RWPE1 (cell line): ENCODE measurements around the gene CFHR2.
"Not testable (repeated sequence)": the region's sequence is repeated elsewhere in the genome, so short reads cannot be mapped to it uniquely, and the experiment has no call there.

Experiments used
- CTCF ChIA-PET: fragments of 350-600 bp; sonication (Branson Sonifier 250); formaldehyde crosslinking; extraction: SDS; loops from one replicate; lab custom pipeline; 2021; lab: Yijun Ruan, JAX
- POLR2A ChIA-PET: fragments of 400-600 bp; formaldehyde crosslinking; extraction: SDS; loops from one replicate; lab custom pipeline; 2020; ENCODE audit warnings: antibody characterized with exemption; ENCODE audit not compliant: low non-redundant PET; lab: Yijun Ruan, JAX
- DNase-seq: peaks from one replicate; pipeline ENCODE4 v3.0.0; 2012; ENCODE audit warnings: low spot score
- H3K27ac ChIP-seq: fragments of 450-650 bp; 2 replicates; pipeline ENCODE4 v1.5.1; 2017
- TF ChIP-seq, protein P1 (sequence below): fragments of 450-650 bp; conservative IDR thresholded peaks from 2 replicates; pipeline ENCODE4 v1.5.1; 2017; ENCODE audit warnings: low read depth, mild to moderate bottlenecking

The CFHR2 gene

DNA sequence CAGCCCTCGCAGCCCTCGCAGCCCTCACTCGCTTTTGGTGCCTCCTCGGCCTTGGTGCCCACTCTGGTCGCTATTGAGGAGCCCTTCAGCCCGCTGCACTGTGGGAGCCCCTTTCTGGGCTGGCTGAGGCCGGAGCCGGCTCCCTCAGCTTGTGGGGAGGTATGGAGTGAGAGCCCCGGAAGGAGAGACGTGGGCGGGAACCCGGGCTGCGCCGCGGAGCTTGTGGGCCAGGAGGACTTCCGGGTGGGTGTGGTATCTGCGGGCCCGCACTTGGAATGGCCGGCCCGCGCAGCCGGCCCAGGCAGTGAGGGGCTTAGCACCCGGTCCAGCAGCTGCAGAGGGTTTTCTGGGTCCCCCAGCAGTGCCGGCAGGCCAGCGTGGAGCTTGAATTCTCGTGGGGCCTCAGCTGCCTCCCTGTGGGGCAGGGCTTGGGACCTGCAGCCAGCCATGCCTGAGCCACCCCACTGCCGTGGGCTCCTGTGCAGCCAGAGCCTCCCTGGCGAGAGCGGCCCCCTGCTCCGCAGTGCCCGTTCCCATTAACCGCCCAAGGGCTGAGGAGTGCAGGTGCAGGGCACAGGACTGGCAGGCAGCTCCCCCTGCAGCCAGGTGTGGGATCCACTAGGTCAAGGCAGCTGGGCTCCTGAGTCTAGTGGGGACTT lies 9.9 kb upstream of the CFHR2 start:
- ChIA-PET POLR2A (no interaction called here), CTCF (no interaction called here)
- no peak overlapping the region for H3K27ac ChIP-seq
- TF ChIP-seq, protein P1, sequence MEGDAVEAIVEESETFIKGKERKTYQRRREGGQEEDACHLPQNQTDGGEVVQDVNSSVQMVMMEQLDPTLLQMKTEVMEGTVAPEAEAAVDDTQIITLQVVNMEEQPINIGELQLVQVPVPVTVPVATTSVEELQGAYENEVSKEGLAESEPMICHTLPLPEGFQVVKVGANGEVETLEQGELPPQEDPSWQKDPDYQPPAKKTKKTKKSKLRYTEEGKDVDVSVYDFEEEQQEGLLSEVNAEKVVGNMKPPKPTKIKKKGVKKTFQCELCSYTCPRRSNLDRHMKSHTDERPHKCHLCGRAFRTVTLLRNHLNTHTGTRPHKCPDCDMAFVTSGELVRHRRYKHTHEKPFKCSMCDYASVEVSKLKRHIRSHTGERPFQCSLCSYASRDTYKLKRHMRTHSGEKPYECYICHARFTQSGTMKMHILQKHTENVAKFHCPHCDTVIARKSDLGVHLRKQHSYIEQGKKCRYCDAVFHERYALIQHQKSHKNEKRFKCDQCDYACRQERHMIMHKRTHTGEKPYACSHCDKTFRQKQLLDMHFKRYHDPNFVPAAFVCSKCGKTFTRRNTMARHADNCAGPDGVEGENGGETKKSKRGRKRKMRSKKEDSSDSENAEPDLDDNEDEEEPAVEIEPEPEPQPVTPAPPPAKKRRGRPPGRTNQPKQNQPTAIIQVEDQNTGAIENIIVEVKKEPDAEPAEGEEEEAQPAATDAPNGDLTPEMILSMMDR = no peak
- DNase-seq = no peak

DNA sequence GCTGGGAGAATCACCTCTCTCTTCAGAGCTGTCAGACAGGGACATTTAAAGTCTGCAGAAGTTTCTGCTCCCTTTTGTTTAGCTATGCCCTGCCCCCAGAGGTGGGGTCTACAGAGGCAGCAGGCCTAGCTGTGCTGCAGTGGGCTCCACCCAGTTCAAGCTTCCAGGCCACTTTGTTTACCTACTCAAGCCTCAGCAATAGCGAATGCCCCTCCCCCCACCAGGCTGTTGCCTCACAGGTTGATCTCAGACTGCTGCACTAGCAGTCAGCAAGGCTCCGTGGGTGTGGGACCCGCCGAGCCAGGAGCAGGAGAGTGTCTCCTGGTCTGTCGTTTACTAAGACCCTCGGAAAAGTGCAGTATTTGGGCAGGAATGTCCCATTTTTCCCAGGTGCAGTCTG lies 2.1 kb upstream of the CFHR2 start:
- CTCF ChIA-PET = interaction anchor here (0.6 kb wide), 1 partner anchor 1948 kb away, joined by 3 read pairs; no protein-coding TSS in a partner anchor
- POLR2A ChIA-PET = not testable (repeated sequence)

DNA sequence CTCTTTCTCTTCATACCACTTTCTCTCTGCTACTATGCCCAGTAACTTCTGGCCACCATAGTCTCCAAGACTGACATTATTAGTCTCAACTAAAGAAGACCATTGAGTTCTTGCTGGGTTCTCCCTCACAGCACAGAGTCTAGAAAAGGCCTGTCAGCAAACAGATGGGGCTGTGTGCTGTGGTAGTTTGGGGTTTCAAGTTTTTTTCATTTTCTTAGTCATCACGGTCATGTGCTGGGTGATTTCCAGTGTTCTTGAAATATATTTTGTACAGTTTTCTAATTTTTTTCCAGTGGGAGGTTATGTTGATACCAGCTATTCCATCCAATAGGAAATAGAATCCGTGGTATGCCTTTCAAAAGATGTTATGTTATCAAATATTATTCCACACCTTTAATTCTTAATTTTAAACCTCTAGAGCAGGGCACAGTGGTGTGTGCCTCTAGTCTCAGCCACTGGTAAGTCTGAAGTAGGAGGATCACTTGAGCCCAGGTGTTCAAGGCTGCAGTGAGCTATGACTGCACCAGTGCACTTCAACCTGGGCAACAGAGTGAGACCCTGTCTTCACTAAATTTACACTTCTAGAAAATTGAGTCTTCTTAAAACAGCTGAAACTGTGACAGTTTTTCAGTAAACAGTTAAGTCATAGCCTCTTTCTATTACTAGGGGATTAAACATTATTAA lies 8.3 kb downstream of the CFHR2 start:
- ChIA-PET CTCF (interaction anchor here (0.6 kb wide), 2 partner anchors 405 to 1527 kb away, joined by 3 to 5 read pairs; no protein-coding TSS in a partner anchor), POLR2A (no interaction called here)
- no peak overlapping the region for H3K27ac ChIP-seq
- no peak for DNase-seq
- TF ChIP-seq, protein P1 = no peak

More for the DNA sequence above, 2.1 kb upstream of the CFHR2 start:
- H3K27ac ChIP-seq, DNase-seq: not testable (repeated sequence)

DNA sequence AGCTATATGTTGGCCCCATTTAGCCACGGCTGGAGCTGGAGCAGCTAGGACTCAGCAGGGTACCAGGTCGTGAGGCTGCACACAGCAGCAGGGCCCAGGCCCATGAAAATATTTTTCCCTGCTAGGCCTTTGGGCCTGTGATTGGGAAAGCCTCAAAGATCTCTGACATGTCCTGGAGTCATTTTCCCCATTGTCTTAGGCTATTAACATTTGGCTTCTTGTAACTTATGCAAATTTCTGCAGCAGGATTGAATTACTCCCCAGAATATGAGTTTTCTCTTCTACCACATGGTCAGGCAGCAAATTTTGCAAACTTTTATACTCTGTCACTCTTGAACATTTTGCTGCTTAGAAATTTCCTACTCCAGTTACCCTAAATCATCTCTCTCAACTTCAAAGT lies 11.2 kb downstream of the CFHR2 start:
- H3K27ac ChIP-seq = no peak overlapping the region
- no peak for DNase-seq
- POLR2A ChIA-PET = no interaction called here
- CTCF ChIA-PET = interaction anchor here (0.5 kb wide), 1 partner anchor 791 kb away, joined by 4 read pairs; no protein-coding TSS in a partner anchor
- TF ChIP-seq, protein P1 = no peak

DNA sequence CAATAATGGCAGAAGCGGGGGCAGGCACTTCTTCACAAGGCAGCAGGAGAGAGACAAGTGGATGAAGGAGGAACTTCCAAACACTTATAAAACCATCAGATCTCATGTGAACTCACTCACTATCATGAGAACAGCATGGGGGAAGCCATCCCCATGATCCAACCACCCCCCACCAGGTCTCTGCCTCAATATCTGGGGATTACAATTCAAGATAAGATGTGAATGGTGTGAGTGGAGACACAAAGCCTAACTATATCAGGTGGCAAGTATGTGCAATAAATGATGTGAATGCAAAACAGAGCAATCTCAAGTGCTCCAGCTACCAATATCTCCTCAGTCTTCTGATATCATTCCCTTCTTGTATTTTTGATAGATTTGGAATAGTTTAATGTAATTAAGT lies 12.4 kb downstream of the CFHR2 start:
- no peak overlapping the region for H3K27ac ChIP-seq
- ChIA-PET CTCF (no interaction called here), POLR2A (no interaction called here)
- TF ChIP-seq, protein P1 = no peak
- DNase-seq = no peak

GRCh38 chr1:196960854-196961253 lies 17.3 kb downstream of the CFHR2 start:
- no peak for DNase-seq
- TF ChIP-seq, protein P1 = no peak
- POLR2A ChIA-PET = no interaction called here
- no peak overlapping the region for H3K27ac ChIP-seq
- CTCF ChIA-PET = no interaction called here

DNA sequence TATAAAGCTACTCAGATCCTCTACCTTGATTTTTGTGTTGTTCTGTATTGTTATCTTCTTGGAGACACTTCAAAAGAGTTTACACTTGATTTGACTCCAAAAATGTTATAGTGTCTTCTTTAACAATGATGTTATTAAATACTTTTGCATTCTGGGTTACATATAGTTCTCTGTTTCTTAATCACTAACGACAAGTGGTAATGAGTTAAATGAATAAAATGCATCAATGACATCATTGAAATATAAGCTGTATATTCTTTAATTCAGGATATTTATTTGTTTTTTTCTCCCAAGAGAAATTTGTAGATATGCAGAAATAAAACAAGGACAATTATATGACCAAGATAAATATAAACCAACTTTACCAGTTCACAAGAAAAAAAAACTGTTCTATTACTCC lies 26.6 kb downstream of the CFHR2 start:
- no peak overlapping the region for H3K27ac ChIP-seq
- TF ChIP-seq, protein P1 = no peak
- DNase-seq = no peak
- CTCF ChIA-PET = interaction anchor here (1.1 kb wide), 1 partner anchor 11 kb away, joined by 3 read pairs; no protein-coding TSS in a partner anchor
- POLR2A ChIA-PET = no interaction called here
